ENCODE results near the gene MZT2A. TPM values are rescaled to one million over a fixed set of nuclear protein-coding genes. Genes with fewer than 3 reads are reported as not detected.
"Not testable (repeated sequence)": the region's sequence is repeated elsewhere in the genome, so short reads cannot be mapped to it uniquely, and the experiment has no call there.

Gene MZT2A
- polyA plus RNA-seq, 1 donor, result 42.2 TPM

- no peak for DNase-seq
These were observed 30.0 kb upstream of the MZT2A start for GRCh38 chr2:131521961-131522781.

GRCh38 chr2:131521524-131521923 is 29.3 kb upstream of the MZT2A start:
- not testable (repeated sequence) for DNase-seq

GRCh38 chr2:131520526-131520925 is 28.3 kb upstream of the MZT2A start:
- DNase-seq, result no peak

GRCh38 chr2:131519871-131520470 is 27.8 kb upstream of the MZT2A start:
- DNase-seq, result not testable (repeated sequence)

GRCh38 chr2:131519466-131519865 is 27.3 kb upstream of the MZT2A start:
- no peak for DNase-seq

GRCh38 chr2:131518531-131518930 is 26.3 kb upstream of the MZT2A start:
- DNase-seq, result not testable (repeated sequence)

GRCh38 chr2:131517856-131518255 is 25.7 kb upstream of the MZT2A start:
- not testable (repeated sequence) for DNase-seq

- no peak for DNase-seq
These were observed 25.1 kb upstream of the MZT2A start for GRCh38 chr2:131517106-131517831.

- DNase-seq, result not testable (repeated sequence)
These were observed 24.4 kb upstream of the MZT2A start for GRCh38 chr2:131516621-131517020.

GRCh38 chr2:131516011-131516410 is 23.8 kb upstream of the MZT2A start:
- DNase-seq, result no peak

GRCh38 chr2:131515235-131515634 is 23.0 kb upstream of the MZT2A start:
- DNase-seq, result not testable (repeated sequence)

GRCh38 chr2:131514408-131515166 is 22.4 kb upstream of the MZT2A start:
- not testable (repeated sequence) for DNase-seq

GRCh38 chr2:131511969-131512870 is 20.0 kb upstream of the MZT2A start:
- not testable (repeated sequence) for DNase-seq

- DNase-seq, result not testable (repeated sequence)
These were observed 19.2 kb upstream of the MZT2A start for GRCh38 chr2:131511291-131511968.

GRCh38 chr2:131509615-131510014 is 17.4 kb upstream of the MZT2A start:
- no peak for DNase-seq

GRCh38 chr2:131504082-131504750 is 12.0 kb upstream of the MZT2A start:
- DNase-seq, result not testable (repeated sequence)

- not testable (repeated sequence) for DNase-seq
These were observed 11.4 kb upstream of the MZT2A start for GRCh38 chr2:131503587-131503986.

- not testable (repeated sequence) for DNase-seq
These were observed 6.2 kb upstream of the MZT2A start for GRCh38 chr2:131498321-131498973.

- DNase-seq, result not testable (repeated sequence)
These were observed 3.3 kb upstream of the MZT2A start for GRCh38 chr2:131495506-131495905.
